ENCODE results near the gene RALB.

- no peak for TF ChIP-seq CTCF (IDR thresholded peaks at IDR 0.05)
- TF ChIP-seq POLR2AphosphoS5 (IDR thresholded peaks at IDR 0.05), result no peak
- no peak for TF ChIP-seq POLR2A (IDR thresholded peaks at IDR 0.05; ENCODE audit: low read depth)
Measured at GRCh38 chr2:120331903-120332302, 79.3 kb downstream of the RALB start.

Data from esophagus muscularis mucosa (tissue), 3 donors.